ENCODE results near the gene CHTOP.

The CHTOP gene

GRCh38 chr1:153652805-153653500, 19.1 kb downstream of the CHTOP start:
- DNase-seq: peak; percentile 39
- no peak overlapping the region for H3K4me2 ChIP-seq (ENCODE audit: low read length, poor library complexity, severe bottlenecking)
- H3K27me3 ChIP-seq (ENCODE audit: control insufficient read depth in 1 of 2, insufficient read depth in 1 of 2, low read length in 2 of 2): no peaks in the 10 kb centered on the region
- no peak overlapping the region for H2AK5ac ChIP-seq (ENCODE audit: low read length, severe bottlenecking)
- no peak overlapping the region for H3K9ac ChIP-seq (ENCODE audit: low read length)
- no peak overlapping the region for H2BK15ac ChIP-seq (ENCODE audit: low read depth, poor library complexity, severe bottlenecking)
- H3K79me1 ChIP-seq (replicated peaks; ENCODE audit: low read length, poor library complexity, severe bottlenecking): peaks cover under 1% of the 10 kb centered on the region
- no peak overlapping the region for H2AFZ ChIP-seq (ENCODE audit: low read depth, low read length)
- H3K4me3 ChIP-seq (ENCODE audit: insufficient read depth in 1 of 2, low read depth in 1 of 2, low read length in 2 of 2): no peak overlapping the region
- no peak overlapping the region for H3K14ac ChIP-seq (ENCODE audit: low read length in 2 of 2)
- peaks cover 11% of the 10 kb centered on the region for H3K4me1 ChIP-seq (ENCODE audit: control insufficient read depth, insufficient read depth, low read depth, low read length)
- H3K27ac ChIP-seq (ENCODE audit: low read length, poor library complexity, severe bottlenecking): no peak overlapping the region
- H4K8ac ChIP-seq (ENCODE audit: low read length): peak overlapping the region; percentile 13
- H3K18ac ChIP-seq (ENCODE audit: low read depth in 1 of 2, low read length in 2 of 2): no peak overlapping the region
- no peak overlapping the region for H3K23ac ChIP-seq (ENCODE audit: low read length in 2 of 2)
- peak overlapping the region in 1 of 2 experiments; percentile 35 for H3K4ac ChIP-seq (ENCODE audit: low read depth in 1 of 2, low read length in 2 of 2)
- H2BK120ac ChIP-seq (ENCODE audit: low read depth, low read length): no peak overlapping the region
- H2BK12ac ChIP-seq (ENCODE audit: low read length in 2 of 2): peak overlapping the region in 1 of 2 experiments; percentile 15
- H3K9me3 ChIP-seq (ENCODE audit: control insufficient read depth, low read length): no peaks in the 10 kb centered on the region
- H3K36me3 ChIP-seq (ENCODE audit: control insufficient read depth in 1 of 2, insufficient read depth in 2 of 2, low read depth in 1 of 2, low read length in 2 of 2): peaks cover 0 to 4% of the 10 kb centered on the region in 2 experiments
- 95% methylated on average over 3 of the region's 3 CpGs for WGBS
- no peak overlapping the region for H2BK5ac ChIP-seq (ENCODE audit: low read depth, low read length, poor library complexity, severe bottlenecking)
- H4K91ac ChIP-seq (ENCODE audit: low read length): peak overlapping the region; percentile 50

GRCh38 chr1:153655333-153655732, 21.5 kb downstream of the CHTOP start:
- WGBS: 100% methylated on average over 2 of the region's 3 CpGs
- no peak overlapping the region for H2BK12ac ChIP-seq (ENCODE audit: low read length in 2 of 2)
- H2BK5ac ChIP-seq (ENCODE audit: low read depth, low read length, poor library complexity, severe bottlenecking): no peak overlapping the region
- no peak overlapping the region for H2AK5ac ChIP-seq (ENCODE audit: low read length, severe bottlenecking)
- H2BK15ac ChIP-seq (ENCODE audit: low read depth, poor library complexity, severe bottlenecking): no peak overlapping the region
- no peak overlapping the region for H3K4me3 ChIP-seq (ENCODE audit: insufficient read depth in 1 of 2, low read depth in 1 of 2, low read length in 2 of 2)
- no peak overlapping the region for H3K9ac ChIP-seq (ENCODE audit: low read length)
- no peak overlapping the region for H4K8ac ChIP-seq (ENCODE audit: low read length)
- H2AFZ ChIP-seq (ENCODE audit: low read depth, low read length): no peak overlapping the region
- H4K91ac ChIP-seq (ENCODE audit: low read length): no peak overlapping the region
- no peaks in the 10 kb centered on the region for H3K27me3 ChIP-seq (ENCODE audit: control insufficient read depth in 1 of 2, insufficient read depth in 1 of 2, low read length in 2 of 2)
- peaks cover 3% of the 10 kb centered on the region in 2 experiments for H3K36me3 ChIP-seq (ENCODE audit: control insufficient read depth in 1 of 2, insufficient read depth in 2 of 2, low read depth in 1 of 2, low read length in 2 of 2)
- no peak overlapping the region for H2BK120ac ChIP-seq (ENCODE audit: low read depth, low read length)
- no peak overlapping the region for H3K4me2 ChIP-seq (ENCODE audit: low read length, poor library complexity, severe bottlenecking)
- H3K4me1 ChIP-seq (ENCODE audit: control insufficient read depth, insufficient read depth, low read depth, low read length): peaks cover 8% of the 10 kb centered on the region
- no peak overlapping the region for H3K27ac ChIP-seq (ENCODE audit: low read length, poor library complexity, severe bottlenecking)
- no peak overlapping the region for H3K18ac ChIP-seq (ENCODE audit: low read depth in 1 of 2, low read length in 2 of 2)
- no peak overlapping the region for H3K4ac ChIP-seq (ENCODE audit: low read depth in 1 of 2, low read length in 2 of 2)
- DNase-seq: no peak
- H3K9me3 ChIP-seq (ENCODE audit: control insufficient read depth, low read length): no peaks in the 10 kb centered on the region
- H3K14ac ChIP-seq (ENCODE audit: low read length in 2 of 2): no peak overlapping the region
- no peaks in the 10 kb centered on the region for H3K79me1 ChIP-seq (replicated peaks; ENCODE audit: low read length, poor library complexity, severe bottlenecking)
- H3K23ac ChIP-seq (ENCODE audit: low read length in 2 of 2): no peak overlapping the region

DNA sequence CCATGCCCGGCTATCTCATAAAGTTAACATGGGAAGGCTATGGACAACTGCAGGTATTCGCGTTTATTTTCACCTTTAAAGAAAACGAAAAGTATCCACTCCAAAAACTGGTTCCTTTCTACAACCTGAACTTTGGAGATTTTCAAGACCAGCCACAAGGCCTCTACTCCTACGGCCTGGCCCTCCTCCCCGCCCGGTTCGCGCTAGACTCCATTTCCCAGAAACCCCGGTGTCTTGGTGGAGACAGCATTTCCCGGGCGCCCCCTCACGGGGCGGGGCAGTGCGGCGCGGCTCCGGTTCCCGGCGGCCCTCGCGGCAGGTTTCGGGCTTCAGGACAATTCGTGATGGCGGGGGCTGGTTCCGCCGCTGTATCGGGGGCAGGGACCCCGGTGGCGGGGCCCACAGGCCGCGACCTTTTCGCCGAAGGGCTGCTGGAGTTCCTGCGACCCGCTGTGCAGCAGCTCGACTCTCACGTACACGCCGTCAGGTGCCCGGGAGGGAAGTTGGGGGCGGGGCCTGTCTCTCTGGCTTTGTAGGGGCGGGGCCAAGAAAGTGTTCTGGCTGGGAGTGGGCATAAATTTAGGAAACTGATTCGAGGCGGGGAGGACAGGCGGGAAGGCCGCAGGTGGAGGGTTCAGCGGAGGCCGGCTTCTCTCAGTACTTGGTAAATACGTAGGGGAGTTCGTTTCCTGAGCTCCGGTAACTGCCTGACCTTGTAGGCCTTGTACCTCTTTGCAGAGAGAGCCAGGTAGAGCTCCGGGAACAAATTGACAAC, 24.7 kb downstream of the CHTOP start, which contains the start of gene SNAPIN:
Gene SNAPIN, plus strand, starts transcription at position 304 of the 775 bp plus-strand sequence. Its CDS starts 41 bp downstream, at position 345.
- Histone ChIP-seq H3K27ac (ENCODE audit: low read length, poor library complexity, severe bottlenecking) (peak within 1 kb of the TSS; percentile 50), H3K4me3 (ENCODE audit: insufficient read depth in 1 of 2, low read depth in 1 of 2, low read length in 2 of 2) (peak within 1 kb of the TSS; percentile 94 to 98), H3K18ac (ENCODE audit: low read depth in 1 of 2, low read length in 2 of 2) (peak within 1 kb of the TSS; percentile 80 to 99), H3K79me1 (replicated peaks; ENCODE audit: low read length, poor library complexity, severe bottlenecking) (peaks cover 4% of the 10 kb centered on the region), H3K9me3 (ENCODE audit: control insufficient read depth, low read length) (no peaks in the 10 kb centered on the region), H2BK5ac (ENCODE audit: low read depth, low read length, poor library complexity, severe bottlenecking) (peak within 1 kb of the TSS; percentile 99), H4K91ac (ENCODE audit: low read length) (peak within 1 kb of the TSS; percentile 60), H3K4me1 (ENCODE audit: control insufficient read depth, insufficient read depth, low read depth, low read length) (peaks cover 6% of the 10 kb centered on the region), H3K4ac (ENCODE audit: low read depth in 1 of 2, low read length in 2 of 2) (peak within 1 kb of the TSS; percentile 49 to 73), H2BK12ac (ENCODE audit: low read length in 2 of 2) (peak within 1 kb of the TSS in 1 of 2 experiments; percentile 80), H2AK5ac (ENCODE audit: low read length, severe bottlenecking) (peak within 1 kb of the TSS; percentile 94), H3K27me3 (ENCODE audit: control insufficient read depth in 1 of 2, insufficient read depth in 1 of 2, low read length in 2 of 2) (no peaks in the 10 kb centered on the region), H4K8ac (ENCODE audit: low read length) (peak within 1 kb of the TSS; percentile 93), H3K9ac (ENCODE audit: low read length) (peak within 1 kb of the TSS; percentile 95), H3K23ac (ENCODE audit: low read length in 2 of 2) (no peak within 1 kb of the TSS), H2BK120ac (ENCODE audit: low read depth, low read length) (peak within 1 kb of the TSS; percentile 56), H3K4me2 (ENCODE audit: low read length, poor library complexity, severe bottlenecking) (peak within 1 kb of the TSS; percentile 57), H2BK15ac (ENCODE audit: low read depth, poor library complexity, severe bottlenecking) (peak within 1 kb of the TSS; percentile 100), H3K36me3 (ENCODE audit: control insufficient read depth in 1 of 2, insufficient read depth in 2 of 2, low read depth in 1 of 2, low read length in 2 of 2) (peaks cover 19 to 35% of the 10 kb centered on the region in 2 experiments), H3K14ac (ENCODE audit: low read length in 2 of 2) (peak within 1 kb of the TSS in 1 of 2 experiments; percentile 28), H2AFZ (ENCODE audit: low read depth, low read length) (peak within 1 kb of the TSS; percentile 100)
- 3% methylated on average over 53 of the region's 53 CpGs for WGBS
- DNase-seq: peak; percentile 88

- no peak for DNase-seq
- Histone ChIP-seq H3K4me2 (ENCODE audit: low read length, poor library complexity, severe bottlenecking) (peak overlapping the region; percentile 57), H3K14ac (ENCODE audit: low read length in 2 of 2) (peak overlapping the region in 1 of 2 experiments; percentile 8), H3K27ac (ENCODE audit: low read length, poor library complexity, severe bottlenecking) (peak overlapping the region; percentile 42), H2BK5ac (ENCODE audit: low read depth, low read length, poor library complexity, severe bottlenecking) (peak overlapping the region; percentile 99), H2BK120ac (ENCODE audit: low read depth, low read length) (no peak overlapping the region), H2AFZ (ENCODE audit: low read depth, low read length) (no peak overlapping the region), H2BK12ac (ENCODE audit: low read length in 2 of 2) (no peak overlapping the region), H3K36me3 (ENCODE audit: control insufficient read depth in 1 of 2, insufficient read depth in 2 of 2, low read depth in 1 of 2, low read length in 2 of 2) (peaks cover 19 to 40% of the 10 kb centered on the region in 2 experiments), H4K8ac (ENCODE audit: low read length) (no peak overlapping the region), H3K4me3 (ENCODE audit: insufficient read depth in 1 of 2, low read depth in 1 of 2, low read length in 2 of 2) (peak overlapping the region; percentile 94 to 98), H4K91ac (ENCODE audit: low read length) (peak overlapping the region; percentile 18), H3K18ac (ENCODE audit: low read depth in 1 of 2, low read length in 2 of 2) (no peak overlapping the region), H2AK5ac (ENCODE audit: low read length, severe bottlenecking) (no peak overlapping the region), H3K23ac (ENCODE audit: low read length in 2 of 2) (no peak overlapping the region), H2BK15ac (ENCODE audit: low read depth, poor library complexity, severe bottlenecking) (no peak overlapping the region), H3K27me3 (ENCODE audit: control insufficient read depth in 1 of 2, insufficient read depth in 1 of 2, low read length in 2 of 2) (no peaks in the 10 kb centered on the region), H3K4ac (ENCODE audit: low read depth in 1 of 2, low read length in 2 of 2) (peak overlapping the region in 1 of 2 experiments; percentile 20), H3K79me1 (replicated peaks; ENCODE audit: low read length, poor library complexity, severe bottlenecking) (peaks cover 4% of the 10 kb centered on the region), H3K9ac (ENCODE audit: low read length) (peak overlapping the region; percentile 95), H3K9me3 (ENCODE audit: control insufficient read depth, low read length) (no peaks in the 10 kb centered on the region), H3K4me1 (ENCODE audit: control insufficient read depth, insufficient read depth, low read depth, low read length) (peaks cover 6% of the 10 kb centered on the region)
- 61% methylated on average over 8 of the region's 8 CpGs for WGBS
These were observed 25.3 kb downstream of the CHTOP start for GRCh38 chr1:153659175-153659534.

Data from mesenchymal stem cell (in vitro differentiated cells and primary cell).